Panc1 (cell line): ENCODE data around the gene SLIT3. TPM values are rescaled to one million over a fixed set of nuclear protein-coding genes. Genes with fewer than 3 reads are reported as not detected.

Source experiments
- ATAC-seq: fragments of 200-7000 bp; cut with Tn5 transposase; 2 replicates; pipeline ENCODE4 v1.9.1; 2020; ENCODE audit warnings: mild to moderate bottlenecking, moderate library complexity
- BruUV-seq: library from RNA; stranded (reverse); fragments of 400-500 nt; replicated peaks from 2 replicates; lab custom pipeline; 2021; lab: Mats Ljungman, UMichigan
- CTCF ChIA-PET: fragments of 300-600 bp; sonication (Branson Sonifier 250); formaldehyde crosslinking; loops from one replicate; lab custom pipeline; 2022; ENCODE audit warnings: antibody characterized with exemption; lab: Charles Lee
- POLR2A ChIA-PET: fragments of 300-600 bp; sonication (Branson Sonifier 250); formaldehyde crosslinking; loops from one replicate; lab custom pipeline; 2022; ENCODE audit warnings: antibody characterized with exemption; lab: Charles Lee
- DNase-seq: peaks from one replicate; pipeline ENCODE4 v3.0.0-alpha.2; 2010; ENCODE audit warnings: low read depth, low spot score
- H3K27ac ChIP-seq: 2 replicates; pipeline ENCODE4 v1.5.1; 2011; ENCODE audit warnings: mild to moderate bottlenecking, low read length, inconsistent platforms
- H3K27me3 ChIP-seq: fragments of 200-500 bp; sonication (Bioruptor generic); 2 replicates; pipeline ENCODE4 v1.6.0; 2014; ENCODE audit warnings: low read length, inconsistent platforms; ENCODE audit not compliant: control insufficient read depth, insufficient read depth
- H3K36me3 ChIP-seq: fragments of 200-500 bp; sonication (Bioruptor generic); 2 replicates; pipeline ENCODE4 v1.5.1; 2014; ENCODE audit warnings: inconsistent platforms, mild to moderate bottlenecking, low read length, moderate library complexity; ENCODE audit not compliant: control insufficient read depth, insufficient read depth
- H3K4me1 ChIP-seq: 2 replicates; pipeline ENCODE4 v1.5.1; 2011; ENCODE audit warnings: inconsistent platforms, mild to moderate bottlenecking, low read length, moderate library complexity; ENCODE audit not compliant: control insufficient read depth, insufficient read depth
- H3K4me3 ChIP-seq, 2 experiments: 2 replicates each; pipeline ENCODE4 v1.5.1; 2011 to 2012; ENCODE audit warnings: low read depth in 2 of 2, low read length in 2 of 2, mild to moderate bottlenecking in 2 of 2, inconsistent platforms in 1 of 2, moderate library complexity in 1 of 2
- H3K9me3 ChIP-seq: fragments of 200-500 bp; sonication (Bioruptor generic); 2 replicates; pipeline ENCODE4 v1.5.1; 2014; ENCODE audit warnings: low read depth, mild to moderate bottlenecking, inconsistent platforms, low read length, moderate library complexity; ENCODE audit not compliant: control insufficient read depth, insufficient read depth
- CTCF ChIP-seq: fragments of 450-650 bp; IDR thresholded peaks from 2 replicates; pipeline ENCODE4 v1.5.1; 2017; ENCODE audit warnings: mild to moderate bottlenecking
- POLR2AphosphoS5 ChIP-seq: IDR thresholded peaks from 2 replicates; pipeline ENCODE4 v1.6.1; 2012; ENCODE audit warnings: mild to moderate bottlenecking, low read depth, low read length, moderate library complexity
- SIN3A ChIP-seq: IDR thresholded peaks from 2 replicates; pipeline ENCODE4 v1.6.1; 2012; ENCODE audit warnings: low read depth, mild to moderate bottlenecking, low read length, moderate library complexity, borderline replicate concordance; ENCODE audit not compliant: insufficient read depth
- TCF7L2 ChIP-seq: IDR thresholded peaks from 2 replicates; pipeline ENCODE4 v1.6.1; 2011; ENCODE audit warnings: mild to moderate bottlenecking, low read depth, low read length, inconsistent platforms
- in situ Hi-C: cut with HindIII; loops from 2 replicates; pipeline ENCODE4 v1.10.0; 2016; ENCODE audit warnings: low sequenced_read_pairs, low pct_unique_long_range_greater_than_20kb
- intact Hi-C: fragments of 100-400 bp; cut with micrococcal nuclease; formaldehyde crosslinking; loops from one replicate; pipeline ENCODE4 v1.10.0; 2022; ENCODE audit not compliant: unreplicated experiment
- total RNA-seq: library from RNA; stranded (reverse); gene quantifications from one replicate; pipeline ENCODE4 v1.2.1, GENCODE V29; 2021; ENCODE audit not compliant: unreplicated experiment
- TF ChIP-seq, protein P1 (sequence below), 2 experiments: IDR thresholded peaks; 2 replicates each; pipeline ENCODE4 v1.6.1; 2011 to 2012; ENCODE audit warnings: low read depth in 2 of 2, control low read depth in 1 of 2, low read length in 1 of 2, mild to moderate bottlenecking in 1 of 2, moderate library complexity in 1 of 2; ENCODE audit not compliant: insufficient read depth in 1 of 2

SLIT3 gene
- total RNA-seq, 1 experiment from 2014 or later: 26.4 TPM

DNA sequence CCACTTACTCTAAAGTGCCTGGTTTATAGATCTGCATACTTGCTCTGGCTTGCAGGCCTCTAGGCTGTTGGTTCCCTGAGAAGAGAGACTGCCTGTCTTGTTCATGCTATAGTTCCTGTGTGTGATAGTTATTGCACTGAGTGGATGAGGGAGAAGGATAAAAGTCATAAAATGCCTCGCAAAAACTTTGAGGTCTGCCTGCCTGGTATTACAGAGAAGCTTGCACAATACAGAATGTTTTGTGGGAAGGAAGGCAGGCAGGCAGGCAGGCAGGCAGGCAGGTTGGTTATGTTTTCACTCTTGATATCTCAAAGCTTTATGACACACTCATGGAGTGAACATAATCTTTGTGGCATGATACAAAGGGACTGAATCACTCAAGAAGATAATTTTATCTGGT, 287.1 kb downstream of the SLIT3 start:
- ChIA-PET POLR2A (no interaction called here), CTCF (no interaction called here)
- TF ChIP-seq TCF7L2 (no peak), POLR2AphosphoS5 (no peak), SIN3A (no peak), CTCF (no peak)
- TF ChIP-seq, protein P1, sequence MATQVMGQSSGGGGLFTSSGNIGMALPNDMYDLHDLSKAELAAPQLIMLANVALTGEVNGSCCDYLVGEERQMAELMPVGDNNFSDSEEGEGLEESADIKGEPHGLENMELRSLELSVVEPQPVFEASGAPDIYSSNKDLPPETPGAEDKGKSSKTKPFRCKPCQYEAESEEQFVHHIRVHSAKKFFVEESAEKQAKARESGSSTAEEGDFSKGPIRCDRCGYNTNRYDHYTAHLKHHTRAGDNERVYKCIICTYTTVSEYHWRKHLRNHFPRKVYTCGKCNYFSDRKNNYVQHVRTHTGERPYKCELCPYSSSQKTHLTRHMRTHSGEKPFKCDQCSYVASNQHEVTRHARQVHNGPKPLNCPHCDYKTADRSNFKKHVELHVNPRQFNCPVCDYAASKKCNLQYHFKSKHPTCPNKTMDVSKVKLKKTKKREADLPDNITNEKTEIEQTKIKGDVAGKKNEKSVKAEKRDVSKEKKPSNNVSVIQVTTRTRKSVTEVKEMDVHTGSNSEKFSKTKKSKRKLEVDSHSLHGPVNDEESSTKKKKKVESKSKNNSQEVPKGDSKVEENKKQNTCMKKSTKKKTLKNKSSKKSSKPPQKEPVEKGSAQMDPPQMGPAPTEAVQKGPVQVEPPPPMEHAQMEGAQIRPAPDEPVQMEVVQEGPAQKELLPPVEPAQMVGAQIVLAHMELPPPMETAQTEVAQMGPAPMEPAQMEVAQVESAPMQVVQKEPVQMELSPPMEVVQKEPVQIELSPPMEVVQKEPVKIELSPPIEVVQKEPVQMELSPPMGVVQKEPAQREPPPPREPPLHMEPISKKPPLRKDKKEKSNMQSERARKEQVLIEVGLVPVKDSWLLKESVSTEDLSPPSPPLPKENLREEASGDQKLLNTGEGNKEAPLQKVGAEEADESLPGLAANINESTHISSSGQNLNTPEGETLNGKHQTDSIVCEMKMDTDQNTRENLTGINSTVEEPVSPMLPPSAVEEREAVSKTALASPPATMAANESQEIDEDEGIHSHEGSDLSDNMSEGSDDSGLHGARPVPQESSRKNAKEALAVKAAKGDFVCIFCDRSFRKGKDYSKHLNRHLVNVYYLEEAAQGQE (IDR thresholded peaks at IDR 0.05; ENCODE audit: insufficient read depth in 1 of 2, low read depth in 2 of 2, low read length in 1 of 2): no peak
- Histone ChIP-seq H3K27ac (no peak overlapping the region), H3K27me3 (no peaks in the 10 kb centered on the region), H3K9me3 (no peaks in the 10 kb centered on the region), H3K36me3 (no peaks in the 10 kb centered on the region), H3K4me3 (no peak overlapping the region), H3K4me1 (no peaks in the 10 kb centered on the region)
- BruUV-seq: no TSS peak
- intact Hi-C loops: no loop called here
- no peak for ATAC-seq
- in situ Hi-C loops: no loop called here
- no peak for DNase-seq

- H3K4me1 ChIP-seq: no peaks in the 10 kb centered on the region
- no peaks in the 10 kb centered on the region for H3K36me3 ChIP-seq
- no TSS peak for BruUV-seq
- in situ Hi-C loops: no loop called here
- DNase-seq: no peak
- no peak overlapping the region for H3K4me3 ChIP-seq
- intact Hi-C loops: no loop called here
- no peak overlapping the region for H3K27ac ChIP-seq
- ChIA-PET POLR2A (no interaction called here), CTCF (no interaction called here)
- H3K9me3 ChIP-seq: no peaks in the 10 kb centered on the region
- TF ChIP-seq CTCF (no peak), TCF7L2 (no peak), POLR2AphosphoS5 (no peak)
- TF ChIP-seq, protein P1 (IDR thresholded peaks at IDR 0.05; ENCODE audit: insufficient read depth in 1 of 2, low read depth in 2 of 2, low read length in 1 of 2): no peak
- no peak for ATAC-seq
- no peaks in the 10 kb centered on the region for H3K27me3 ChIP-seq
Observed at GRCh38 chr5:169013208-169013728, 287.7 kb downstream of the SLIT3 start.
